IMR-90 (cell line): ENCODE data around the gene TOGARAM2. TPM values are rescaled to one million over a fixed set of nuclear protein-coding genes. Genes with fewer than 3 reads are reported as not detected.

Source experiments
- ATAC-seq: fragments of 200-7000 bp; cut with Tn5 transposase; 2 replicates; pipeline ENCODE4 v1.9.1; 2020; ENCODE audit warnings: low read depth, mild to moderate bottlenecking, moderate library complexity
- BruUV-seq: library from RNA; stranded (reverse); fragments of 400-500 nt; replicated peaks from 2 replicates; lab custom pipeline; 2021; lab: Mats Ljungman, UMichigan
- CTCF ChIA-PET: fragments of 300-600 bp; formaldehyde crosslinking; extraction: SDS; loops from one replicate; lab custom pipeline; 2021; ENCODE audit warnings: antibody characterized with exemption; lab: Yijun Ruan, JAX
- POLR2A ChIA-PET: fragments of 300-600 bp; sonication (Branson Sonifier 250); formaldehyde crosslinking; loops from one replicate; lab custom pipeline; 2022; ENCODE audit warnings: antibody characterized with exemption; ENCODE audit not compliant: unreplicated experiment; lab: Charles Lee
- DNase-seq: peaks from one replicate; pipeline ENCODE4 v3.0.0; 2013
- H2AFZ ChIP-seq: replicated peaks from 2 replicates; pipeline ENCODE3; 2013; ENCODE audit warnings: low read length, mild to moderate bottlenecking; ENCODE audit not compliant: poor library complexity
- H2AK5ac ChIP-seq: 2 replicates; pipeline ENCODE4 v1.6.1; 2013; ENCODE audit warnings: low read depth, low read length, inconsistent platforms
- H2AK9ac ChIP-seq: replicated peaks from 2 replicates; pipeline ENCODE3; 2013; ENCODE audit warnings: mild to moderate bottlenecking, low read depth, low read length, moderate library complexity; ENCODE audit not compliant: poor library complexity
- H2BK120ac ChIP-seq: 2 replicates; pipeline ENCODE4 v1.6.1; 2013; ENCODE audit warnings: low read depth, low read length, inconsistent platforms
- H2BK15ac ChIP-seq: 3 replicates; pipeline ENCODE4 v1.6.1; 2013; ENCODE audit warnings: low read depth, low read length, inconsistent platforms
- H2BK20ac ChIP-seq: 2 replicates; pipeline ENCODE4 v1.6.1; 2013; ENCODE audit warnings: low read depth, mild to moderate bottlenecking, inconsistent platforms, low read length, moderate library complexity
- H2BK5ac ChIP-seq: 2 replicates; pipeline ENCODE4 v1.6.1; 2013; ENCODE audit warnings: mild to moderate bottlenecking, low read depth, low read length, inconsistent platforms; ENCODE audit not compliant: poor library complexity, severe bottlenecking
- H3K14ac ChIP-seq: replicated peaks from 2 replicates; pipeline ENCODE4 v1.6.1; 2013; ENCODE audit warnings: low read depth, low read length, inconsistent platforms
- H3K18ac ChIP-seq: 2 replicates; pipeline ENCODE4 v1.6.1; 2013; ENCODE audit warnings: low read depth, low read length, control low read depth
- H3K23ac ChIP-seq: 2 replicates; pipeline ENCODE4 v1.6.1; 2013; ENCODE audit warnings: low read depth, low read length, inconsistent platforms
- H3K27ac ChIP-seq: 2 replicates; pipeline ENCODE4 v1.5.1; 2013; ENCODE audit warnings: mild to moderate bottlenecking, control low read depth, low read length; ENCODE audit not compliant: insufficient read depth
- H3K27me3 ChIP-seq: 2 replicates; pipeline ENCODE4 v1.6.1; 2013; ENCODE audit warnings: low read length; ENCODE audit not compliant: control insufficient read depth, insufficient read depth
- H3K36me3 ChIP-seq: 2 replicates; pipeline ENCODE4 v1.6.1; 2013; ENCODE audit warnings: low read length, mixed read lengths; ENCODE audit not compliant: control insufficient read depth, insufficient read depth
- H3K4ac ChIP-seq: 2 replicates; pipeline ENCODE4 v1.6.1; 2013; ENCODE audit warnings: low read depth, low read length, inconsistent platforms
- H3K4me1 ChIP-seq: 2 replicates; pipeline ENCODE4 v1.6.1; 2013; ENCODE audit warnings: low read length, mixed read lengths; ENCODE audit not compliant: control insufficient read depth, insufficient read depth
- H3K4me2 ChIP-seq: 2 replicates; pipeline ENCODE4 v1.6.1; 2013; ENCODE audit warnings: low read depth, mild to moderate bottlenecking, control low read depth, low read length, moderate library complexity
- H3K4me3 ChIP-seq: 2 replicates; pipeline ENCODE4 v1.5.1; 2013; ENCODE audit warnings: low read depth, mild to moderate bottlenecking, control low read depth, low read length, moderate library complexity; ENCODE audit not compliant: insufficient read depth
- H3K56ac ChIP-seq: 2 replicates; pipeline ENCODE4 v1.6.1; 2013; ENCODE audit warnings: low read length, inconsistent platforms; ENCODE audit not compliant: insufficient read depth; ENCODE audit errors: extremely low read depth
- H3K79me1 ChIP-seq, 2 experiments: 2 replicates each; pipeline ENCODE4 v1.6.1; 2013; ENCODE audit warnings: low read length in 2 of 2, inconsistent platforms in 1 of 2, low read depth in 1 of 2
- H3K9ac ChIP-seq: 2 replicates; pipeline ENCODE4 v1.6.1; 2013; ENCODE audit warnings: low read depth, low read length, control low read depth
- H3K9me1 ChIP-seq: 2 replicates; pipeline ENCODE4 v1.6.1; 2013; ENCODE audit warnings: low read length, inconsistent platforms; ENCODE audit not compliant: insufficient read depth
- H3K9me3 ChIP-seq: 2 replicates; pipeline ENCODE4 v1.6.1; 2013; ENCODE audit warnings: low read length; ENCODE audit not compliant: control insufficient read depth, insufficient read depth
- H4K20me1 ChIP-seq: 2 replicates; pipeline ENCODE4 v1.6.1; 2013; ENCODE audit warnings: low read length, inconsistent platforms; ENCODE audit not compliant: insufficient read depth
- H4K5ac ChIP-seq: 2 replicates; pipeline ENCODE4 v1.6.1; 2013; ENCODE audit warnings: mild to moderate bottlenecking, low read depth, low read length, control low read depth
- H4K8ac ChIP-seq, 2 experiments: 2 replicates each; pipeline ENCODE4 v1.6.1; 2013; ENCODE audit warnings: low read depth in 2 of 2, low read length in 2 of 2, control low read depth in 1 of 2, inconsistent platforms in 1 of 2
- H4K91ac ChIP-seq: 2 replicates; pipeline ENCODE4 v1.6.1; 2013; ENCODE audit warnings: low read depth, low read length, inconsistent platforms; ENCODE audit not compliant: insufficient read depth
- CTCF ChIP-seq: conservative IDR thresholded peaks from 2 replicates; pipeline ENCODE4 v1.5.1; 2012; ENCODE audit warnings: mild to moderate bottlenecking, low read depth, low read length, improper control_type of control experiment
- FOS ChIP-seq: fragments of 150-350 bp; IDR thresholded peaks from 2 replicates; pipeline ENCODE4 v1.6.1; 2016; ENCODE audit warnings: low read depth, low read length
- MAFK ChIP-seq: IDR thresholded peaks from 2 replicates; pipeline ENCODE4 v1.6.1; 2012; ENCODE audit warnings: low read depth, low read length, improper control_type of control experiment
- NFE2L2 ChIP-seq: fragments of 150-350 bp; IDR thresholded peaks from 2 replicates; pipeline ENCODE4 v1.6.1; 2016; ENCODE audit warnings: low read depth, mild to moderate bottlenecking, low read length
- RFX5 ChIP-seq: IDR thresholded peaks from 2 replicates; pipeline ENCODE4 v1.8.0; 2012; ENCODE audit warnings: low read depth, mild to moderate bottlenecking, low read length, moderate library complexity
- SMC3 ChIP-seq: fragments of 150-350 bp; IDR thresholded peaks from 2 replicates; pipeline ENCODE4 v1.6.1; 2016; ENCODE audit warnings: low read depth, mild to moderate bottlenecking, antibody characterized with exemption, low read length, moderate library complexity
- WGBS, 2 experiments: methylation state at CpG; one replicate each; pipeline versions ENCODE4 v1.1.5 to v1.1.7; 2013; ENCODE audit warnings: missing lambda C conversion rate in 2 of 2; ENCODE audit not compliant: insufficient read length in 1 of 2; ENCODE audit errors: extremely low coverage in 2 of 2; 5-methylcytosine and 5-hydroxymethylcytosine counted together
- dilution Hi-C: fragments of 300-500 bp; cut with HindIII; formaldehyde crosslinking; loops from one replicate; pipeline ENCODE4 v1.14.3; 2018; ENCODE audit warnings: low sequenced_read_pairs; ENCODE audit not compliant: unreplicated experiment
- in situ Hi-C: fragments of 300-500 bp; cut with MboI; formaldehyde crosslinking; loops from 3 replicates; pipeline ENCODE4 v1.14.3; 2019; ENCODE audit warnings: low sequenced_read_pairs, inconsistent platforms, mixed read lengths
- intact Hi-C: fragments of 100-400 bp; cut with micrococcal nuclease; formaldehyde crosslinking; loops from 2 replicates; pipeline ENCODE4 v1.10.0; 2022
- polyA plus RNA-seq, 3 experiments: library from polyadenylated mRNA; depleted of rRNA; stranded (reverse); fragments of >200 nt; gene quantifications; 2 replicates each; pipeline ENCODE4 v1.2.3, GENCODE V29; 2012; ENCODE audit warnings: low replicate concordance in 1 of 3
- total RNA-seq: library from RNA; depleted of rRNA; stranded (reverse); fragments of >200 nt; gene quantifications from 2 replicates; pipeline ENCODE4 v1.2.3, GENCODE V29; 2012

The TOGARAM2 gene
- total and polyA plus RNA-seq, 2 of the 4 experiments (the other 2 are of a cell fraction) = under 0.01 to 0.38 TPM

GRCh38 chr2:29009711-29010677, 28.9 kb downstream of the TOGARAM2 start:
- H3K4ac ChIP-seq = no peak overlapping the region
- H2AFZ ChIP-seq = no peak overlapping the region
- no peak overlapping the region for H3K4me3 ChIP-seq
- peaks cover 4% of the 10 kb centered on the region; the same call in 1 of the 2 replicates for H3K27me3 ChIP-seq
- H3K56ac ChIP-seq = no peak overlapping the region
- no peak overlapping the region for H3K4me2 ChIP-seq
- no peak overlapping the region for H3K27ac ChIP-seq
- DNase-seq (no peak), ATAC-seq (no peak)
- ChIA-PET CTCF (interaction anchor here (0.8 kb wide), 1 partner anchor 17 kb away, joined by 3 read pairs; no protein-coding TSS in a partner anchor), POLR2A (no interaction called here)
- in situ Hi-C loops = no loop called here
- H2BK5ac ChIP-seq = no peak overlapping the region
- no peaks in the 10 kb centered on the region for H3K9me3 ChIP-seq
- H3K79me1 ChIP-seq = no peaks in the 10 kb centered on the region
- H3K9me1 ChIP-seq = 0 out of 2 replicates have a peak, but pooled peaks cover 3% of the 10 kb centered on the region
- intact Hi-C loops = no loop called here
- no peak overlapping the region for H3K18ac ChIP-seq
- no peak overlapping the region for H2BK20ac ChIP-seq
- H3K4me1 ChIP-seq = peaks cover 18% of the 10 kb centered on the region
- no peak overlapping the region for H4K5ac ChIP-seq
- no peak overlapping the region for H2BK120ac ChIP-seq
- no peak overlapping the region for H3K14ac ChIP-seq
- H3K23ac ChIP-seq = no peak overlapping the region
- no peaks in the 10 kb centered on the region; the same call in 1 of the 2 replicates for H4K20me1 ChIP-seq
- dilution Hi-C loops = no loop called here
- H2AK9ac ChIP-seq = no peak overlapping the region
- no peak overlapping the region for H2BK15ac ChIP-seq
- no TSS peak for BruUV-seq
- H3K36me3 ChIP-seq = no peaks in the 10 kb centered on the region
- H4K8ac ChIP-seq = no peak overlapping the region
- no peak overlapping the region for H4K91ac ChIP-seq
- TF ChIP-seq RFX5 = no peak
- TF ChIP-seq CTCF = no peak
- TF ChIP-seq FOS = no peak
- TF ChIP-seq SMC3 = no peak
- TF ChIP-seq MAFK = no peak
- TF ChIP-seq NFE2L2 = no peak
- no peak overlapping the region for H3K9ac ChIP-seq
- WGBS, 2 experiments = 100% methylated on average over 5 of the region's 26 CpGs; no CpG with 5 or more reads in 1 of the 2 experiments
- H2AK5ac ChIP-seq = no peak overlapping the region
